Ishikawa (cell line): ENCODE data around the gene SMAD3.

Source experiments
- CEBPB ChIP-seq: IDR thresholded peaks from 2 replicates; pipeline ENCODE4 v1.6.1; 2012
- CREB1 ChIP-seq: IDR thresholded peaks from 2 replicates; pipeline ENCODE4 v1.6.1; 2012; ENCODE audit warnings: low read depth
- EGR1 ChIP-seq: IDR thresholded peaks from 2 replicates; pipeline ENCODE4 v1.6.1; 2012
- EP300 ChIP-seq: IDR thresholded peaks from 2 replicates; pipeline ENCODE4 v1.6.1; 2012; ENCODE audit warnings: borderline replicate concordance
- FOXM1 ChIP-seq: IDR thresholded peaks from 2 replicates; pipeline ENCODE4 v1.6.1; 2012; ENCODE audit warnings: low read depth, borderline replicate concordance
- NFIC ChIP-seq: IDR thresholded peaks from 2 replicates; pipeline ENCODE4 v1.6.1; 2012
- RAD21 ChIP-seq: IDR thresholded peaks from 2 replicates; pipeline ENCODE4 v1.6.1; 2012; ENCODE audit warnings: low read depth
- REST ChIP-seq: IDR thresholded peaks from 2 replicates; pipeline ENCODE4 v1.6.1; 2012; ENCODE audit warnings: low read depth, mild to moderate bottlenecking
- TAF1 ChIP-seq: IDR thresholded peaks from 2 replicates; pipeline ENCODE4 v1.6.1; 2012; ENCODE audit warnings: low read depth, mild to moderate bottlenecking
- TCF12 ChIP-seq: IDR thresholded peaks from 2 replicates; pipeline ENCODE4 v1.6.1; 2012; ENCODE audit warnings: low read depth
- TEAD4 ChIP-seq: IDR thresholded peaks from 2 replicates; pipeline ENCODE4 v1.6.1; 2012
- YY1 ChIP-seq: IDR thresholded peaks from 2 replicates; pipeline ENCODE4 v1.6.1; 2012; ENCODE audit warnings: low read depth
- ZBTB7A ChIP-seq: IDR thresholded peaks from 2 replicates; pipeline ENCODE4 v1.6.1; 2012; ENCODE audit warnings: low read depth
- TF ChIP-seq, protein P1 (sequence below): IDR thresholded peaks from 2 replicates; pipeline ENCODE4 v1.6.1; 2012
- TF ChIP-seq, protein P2 (sequence below): IDR thresholded peaks from 2 replicates; pipeline ENCODE4 v1.6.1; 2012

The SMAD3 gene

DNA sequence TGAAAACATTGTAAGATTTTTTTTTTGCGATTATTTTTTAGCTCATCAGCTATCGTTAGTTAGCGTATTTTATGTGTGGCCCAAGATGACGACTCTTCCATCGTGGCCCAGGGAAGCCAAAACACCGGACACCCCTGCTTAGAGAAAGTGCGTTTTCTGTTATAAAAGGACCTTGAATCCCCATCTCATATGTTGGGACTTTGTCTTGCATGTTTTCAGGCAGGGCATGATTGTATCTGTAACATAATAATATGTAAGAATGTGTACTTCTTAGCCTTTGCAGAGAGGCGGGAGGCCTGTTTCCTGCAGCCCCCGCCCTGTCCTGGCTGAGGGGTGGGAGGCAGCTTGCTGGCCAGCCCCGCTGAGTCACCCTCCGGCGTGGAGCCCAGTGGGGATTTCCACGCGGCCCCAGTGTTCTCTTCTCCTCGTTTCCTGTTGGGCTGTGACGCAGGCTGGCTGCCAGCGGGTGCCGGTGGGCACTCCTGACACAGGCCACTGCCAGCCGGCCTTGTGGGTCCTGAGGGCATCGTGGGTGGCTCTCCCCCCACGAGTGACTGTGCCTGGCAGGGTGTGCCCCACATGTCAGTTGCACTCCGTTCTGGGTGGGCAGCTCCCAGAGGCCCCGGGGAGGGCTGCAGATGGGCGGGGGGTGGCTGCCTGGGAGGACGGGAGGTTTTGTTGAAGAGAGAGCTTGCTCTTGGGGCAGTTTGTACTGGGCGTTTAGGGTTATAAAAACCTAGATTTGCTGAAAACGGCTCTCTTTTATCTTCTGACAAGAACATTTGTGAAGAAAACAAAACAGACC is 55.6 kb downstream of the SMAD3 start:
- no peak for TF ChIP-seq EP300
- TF ChIP-seq NFIC, result no peak
- TF ChIP-seq TCF12, result no peak
- TF ChIP-seq, protein P1, sequence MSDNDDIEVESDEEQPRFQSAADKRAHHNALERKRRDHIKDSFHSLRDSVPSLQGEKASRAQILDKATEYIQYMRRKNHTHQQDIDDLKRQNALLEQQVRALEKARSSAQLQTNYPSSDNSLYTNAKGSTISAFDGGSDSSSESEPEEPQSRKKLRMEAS, result no peak
- no peak for TF ChIP-seq EGR1
- TF ChIP-seq RAD21, result no peak
- no peak for TF ChIP-seq ZBTB7A
- TF ChIP-seq CREB1, result no peak
- no peak for TF ChIP-seq YY1
- TF ChIP-seq TAF1, result no peak
- TF ChIP-seq REST, result no peak
- TF ChIP-seq FOXM1, result no peak
- TF ChIP-seq, protein P2, sequence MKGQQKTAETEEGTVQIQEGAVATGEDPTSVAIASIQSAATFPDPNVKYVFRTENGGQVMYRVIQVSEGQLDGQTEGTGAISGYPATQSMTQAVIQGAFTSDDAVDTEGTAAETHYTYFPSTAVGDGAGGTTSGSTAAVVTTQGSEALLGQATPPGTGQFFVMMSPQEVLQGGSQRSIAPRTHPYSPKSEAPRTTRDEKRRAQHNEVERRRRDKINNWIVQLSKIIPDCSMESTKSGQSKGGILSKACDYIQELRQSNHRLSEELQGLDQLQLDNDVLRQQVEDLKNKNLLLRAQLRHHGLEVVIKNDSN, result no peak
- TF ChIP-seq CEBPB, result no peak
- no peak for TF ChIP-seq TEAD4

GRCh38 chr15:67121644-67122605 is 56.5 kb downstream of the SMAD3 start:
- no peak for TF ChIP-seq EP300
- TF ChIP-seq, protein P1, result no peak
- no peak for TF ChIP-seq FOXM1

- TF ChIP-seq CEBPB, result no peak
- no peak for TF ChIP-seq REST
- no peak for TF ChIP-seq RAD21
- TF ChIP-seq TEAD4, result no peak
- TF ChIP-seq CREB1, result no peak
- TF ChIP-seq ZBTB7A, result no peak
- no peak for TF ChIP-seq EP300
- no peak for TF ChIP-seq YY1
- TF ChIP-seq, protein P1, result no peak
- no peak for TF ChIP-seq TAF1
- no peak for TF ChIP-seq NFIC
- TF ChIP-seq FOXM1, result no peak
- TF ChIP-seq, protein P2, result no peak
- TF ChIP-seq EGR1, result no peak
- no peak for TF ChIP-seq TCF12
Observed at GRCh38 chr15:67124111-67124510, 58.7 kb downstream of the SMAD3 start.

DNA sequence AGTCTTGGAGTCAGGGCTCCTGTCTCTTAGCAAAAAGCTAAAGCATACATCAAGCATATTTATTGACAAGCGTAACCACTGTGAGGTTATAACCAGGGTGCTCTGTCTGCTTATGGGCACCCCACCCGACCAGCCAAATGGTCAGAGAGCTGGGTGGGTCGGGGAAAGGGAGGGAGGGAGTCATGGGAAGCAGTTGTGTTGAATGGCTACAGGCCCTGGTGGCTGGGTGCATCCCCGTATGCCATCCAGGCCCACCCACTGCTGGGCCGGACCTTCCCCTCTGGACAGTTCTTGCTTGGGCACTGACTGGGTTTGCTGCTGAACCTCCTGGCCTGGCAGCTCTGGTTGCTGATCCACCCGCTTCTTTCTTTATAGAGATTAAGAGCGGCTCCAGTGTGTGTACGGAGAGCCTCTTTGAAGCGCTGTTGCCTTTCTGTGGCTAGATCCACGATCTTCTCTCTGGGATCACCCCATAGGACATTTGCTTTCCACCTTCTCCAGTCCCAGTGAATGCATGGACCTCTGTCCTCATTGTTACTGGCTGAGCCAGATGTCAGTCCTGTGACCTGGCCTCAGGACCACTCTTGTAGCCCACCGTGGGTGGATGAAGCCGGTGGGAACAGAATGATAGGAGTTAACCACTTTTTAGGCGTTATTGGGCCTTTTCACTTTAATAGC is 59.6 kb downstream of the SMAD3 start:
- no peak for TF ChIP-seq CREB1
- TF ChIP-seq, protein P1, result no peak
- TF ChIP-seq, protein P2, result no peak
- no peak for TF ChIP-seq EP300
- TF ChIP-seq REST, result no peak
- TF ChIP-seq CEBPB, result no peak
- no peak for TF ChIP-seq FOXM1
- TF ChIP-seq TCF12, result no peak
- no peak for TF ChIP-seq TEAD4
- TF ChIP-seq TAF1, result no peak
- TF ChIP-seq NFIC, result no peak
- TF ChIP-seq RAD21, result no peak
- no peak for TF ChIP-seq EGR1
- TF ChIP-seq ZBTB7A, result no peak; the same call in 1 of the 2 replicates
- no peak for TF ChIP-seq YY1
